Liver (tissue), 9 donors: ENCODE data around the gene TNC. TPM values are rescaled to one million over a fixed set of nuclear protein-coding genes. Genes with fewer than 3 reads are reported as not detected.

Experiments
- DNase-seq: peaks from one replicate; pipeline ENCODE4 v3.0.0-alpha.2; 2017; ENCODE audit warnings: low spot score
- H3K27ac ChIP-seq, 2 donors: one replicate each; pipeline ENCODE4 v1.7.0; 2013; ENCODE audit warnings: inconsistent platforms in 2 of 2, low read length in 2 of 2, control low read depth in 1 of 2, low read depth in 1 of 2, mild to moderate bottlenecking in 1 of 2
- H3K27me3 ChIP-seq, 4 donors: one replicate each; pipeline versions ENCODE4 v1.6.1 to v1.7.0; 2013; ENCODE audit warnings: low read length in 3 of 4, inconsistent platforms in 1 of 4, mild to moderate bottlenecking in 1 of 4, moderate library complexity in 1 of 4; ENCODE audit not compliant: control insufficient read depth in 4 of 4, insufficient read depth in 4 of 4
- H3K36me3 ChIP-seq, 4 donors: one replicate each; pipeline versions ENCODE4 v1.6.1 to v1.7.0; 2013; ENCODE audit warnings: low read length in 3 of 4, mild to moderate bottlenecking in 3 of 4, low read depth in 1 of 4, moderate library complexity in 1 of 4; ENCODE audit not compliant: control insufficient read depth in 4 of 4, insufficient read depth in 3 of 4
- H3K4me1 ChIP-seq, 4 donors: one replicate each; pipeline versions ENCODE4 v1.6.1 to v1.7.0; 2013; ENCODE audit warnings: low read length in 3 of 4, mild to moderate bottlenecking in 3 of 4, moderate library complexity in 1 of 4; ENCODE audit not compliant: control insufficient read depth in 4 of 4, insufficient read depth in 4 of 4
- H3K4me3 ChIP-seq, 3 donors: one replicate each; pipeline versions ENCODE4 v1.6.1 to v1.7.0; 2013; ENCODE audit warnings: low read length in 3 of 3, control low read depth in 1 of 3, low read depth in 1 of 3, mild to moderate bottlenecking in 1 of 3
- H3K9ac ChIP-seq, 2 donors: one replicate each; pipeline ENCODE4 v1.7.0; 2013; ENCODE audit warnings: low read length in 2 of 2, mild to moderate bottlenecking in 2 of 2, moderate library complexity in 2 of 2, control low read depth in 1 of 2, low read depth in 1 of 2
- H3K9me3 ChIP-seq, 4 donors: one replicate each; pipeline versions ENCODE4 v1.6.1 to v1.7.0; 2013; ENCODE audit warnings: low read length in 3 of 4; ENCODE audit not compliant: control insufficient read depth in 4 of 4
- ATF3 ChIP-seq: IDR thresholded peaks from 2 replicates; pipeline ENCODE4 v1.6.1; 2016; ENCODE audit warnings: antibody characterized with exemption
- CTCF ChIP-seq: fragments of 150-350 bp; IDR thresholded peaks from 2 replicates; pipeline ENCODE4 v1.5.1; 2017; ENCODE audit warnings: improper control_type of control experiment, low read depth, low read length; ENCODE audit not compliant: missing input control
- EGR1 ChIP-seq, 2 donors: IDR thresholded peaks; 2 replicates each; pipeline ENCODE4 v1.6.1; 2016 to 2018; ENCODE audit warnings: antibody characterized with exemption in 2 of 2, low read depth in 2 of 2
- FOXA1 ChIP-seq: IDR thresholded peaks from 2 replicates; pipeline ENCODE4 v1.6.1; 2016; ENCODE audit warnings: antibody characterized with exemption
- FOXA2 ChIP-seq: IDR thresholded peaks from 2 replicates; pipeline ENCODE4 v1.6.1; 2016; ENCODE audit warnings: antibody characterized with exemption
- HNF4A ChIP-seq, 2 donors: conservative IDR thresholded peaks; 2 replicates each; pipeline ENCODE4 v1.6.1; 2016; ENCODE audit warnings: antibody characterized with exemption in 2 of 2, mild to moderate bottlenecking in 2 of 2
- HNF4G ChIP-seq: IDR thresholded peaks from 2 replicates; pipeline ENCODE4 v1.6.1; 2016; ENCODE audit warnings: antibody characterized with exemption
- MAX ChIP-seq: IDR thresholded peaks from 2 replicates; pipeline ENCODE4 v1.6.1; 2016; ENCODE audit warnings: antibody characterized with exemption
- NR2F2 ChIP-seq: IDR thresholded peaks from 2 replicates; pipeline ENCODE4 v1.6.1; 2016; ENCODE audit warnings: antibody characterized with exemption
- RAD21 ChIP-seq, 2 donors: IDR thresholded peaks; 2 replicates each; pipeline ENCODE4 v1.6.1; 2016; ENCODE audit warnings: antibody characterized with exemption in 2 of 2, mild to moderate bottlenecking in 2 of 2
- REST ChIP-seq: IDR thresholded peaks from 2 replicates; pipeline ENCODE4 v1.6.1; 2016; ENCODE audit warnings: antibody characterized with exemption, mild to moderate bottlenecking
- RXRA ChIP-seq, 2 donors: IDR thresholded peaks; 2 replicates each; pipeline ENCODE4 v1.6.1; 2017 to 2018; ENCODE audit warnings: antibody characterized with exemption in 2 of 2, mild to moderate bottlenecking in 1 of 2
- SP1 ChIP-seq: IDR thresholded peaks from 2 replicates; pipeline ENCODE4 v1.6.1; 2018; ENCODE audit warnings: antibody characterized with exemption, mild to moderate bottlenecking
- TAF1 ChIP-seq: conservative IDR thresholded peaks from 2 replicates; pipeline ENCODE4 v1.6.1; 2016; ENCODE audit warnings: antibody characterized with exemption, mild to moderate bottlenecking
- YY1 ChIP-seq: IDR thresholded peaks from 2 replicates; pipeline ENCODE4 v1.6.1; 2016; ENCODE audit warnings: antibody characterized with exemption, mild to moderate bottlenecking
- ZBTB33 ChIP-seq: IDR thresholded peaks from 2 replicates; pipeline ENCODE4 v1.6.1; 2016; ENCODE audit warnings: antibody characterized with exemption
- WGBS: extraction: QIAGEN DNeasy Blood & Tissue Kit; methylation state at CpG from one replicate; pipeline ENCODE4 v1.1.7; 2013; 5-methylcytosine and 5-hydroxymethylcytosine counted together
- polyA plus RNA-seq, 2 donors: library from polyadenylated mRNA; stranded (reverse) in 1 of 2; unstranded in 1 of 2; fragments of 200-250 nt in 1 of 2; fragments of >200 nt in 1 of 2; fragmentation: Nextera tagmentation in 1 of 2; extraction: Ambion mirVana in 1 of 2; gene quantifications; one replicate each; pipeline versions ENCODE4 v1.2.1 to v1.2.3, GENCODE V29; 2013 to 2015
- total RNA-seq, 2 donors: library from RNA; depleted of rRNA; stranded (reverse); fragments of >200 nt; gene quantifications; one replicate each; pipeline ENCODE4 v1.2.3, GENCODE V29; 2014
- donor health status: healthy.
- donor health status: healthy.
- donor health status: healthy.
- donor health status: healthy.
- donor health status: healthy.

TNC gene
- total and polyA plus RNA-seq, 4 donors, result 0.19 to 6.3 (median 1.8) TPM

GRCh38 chr9:115134941-115135340, 17.0 kb upstream of the TNC start:
- no peak for TF ChIP-seq HNF4G
- H3K9me3 ChIP-seq, result no peaks in the 10 kb centered on the region

GRCh38 chr9:115133649-115134048, 15.7 kb upstream of the TNC start:
- Histone ChIP-seq H3K9ac (no peak overlapping the region), H3K27me3 (no peaks in the 10 kb centered on the region), H3K9me3 (no peaks in the 10 kb centered on the region), H3K36me3 (no peaks in the 10 kb centered on the region), H3K4me1 (no peaks in the 10 kb centered on the region), H3K4me3 (no peak overlapping the region), H3K27ac (no peak overlapping the region)
- DNase-seq, result no peak
- no peak for TF ChIP-seq FOXA2
- TF ChIP-seq REST, result no peak
- TF ChIP-seq EGR1 (IDR thresholded peaks at IDR 0.05; ENCODE audit: low read depth in 2 of 2), result no peak
- no peak for TF ChIP-seq CTCF
- no peak for TF ChIP-seq FOXA1
- no peak for TF ChIP-seq HNF4G
- no peak for TF ChIP-seq YY1
- WGBS, result 65% methylated on average over 2 of the region's 2 CpGs

More at GRCh38 chr9:115134941-115135340, 17.0 kb upstream of the TNC start:
- no peaks in the 10 kb centered on the region for H3K4me1 ChIP-seq
- no peaks in the 10 kb centered on the region for H3K27me3 ChIP-seq
- no peak overlapping the region for H3K9ac ChIP-seq
- DNase-seq, result no peak
- H3K4me3 ChIP-seq, result no peak overlapping the region
- H3K36me3 ChIP-seq, result no peaks in the 10 kb centered on the region
- 68% methylated on average over 4 of the region's 4 CpGs for WGBS
- H3K27ac ChIP-seq, result no peak overlapping the region

GRCh38 chr9:115132648-115133047, 14.7 kb upstream of the TNC start:
- no peak overlapping the region for H3K9ac ChIP-seq
- H3K36me3 ChIP-seq, result no peaks in the 10 kb centered on the region
- H3K4me3 ChIP-seq, result no peak overlapping the region
- WGBS, result 82% methylated on average over 12 of the region's 12 CpGs
- H3K27ac ChIP-seq, result no peak overlapping the region
- no peaks in the 10 kb centered on the region for H3K9me3 ChIP-seq
- H3K4me1 ChIP-seq, result no peaks in the 10 kb centered on the region
- no peak for DNase-seq
- TF ChIP-seq YY1 (no peak), FOXA2 (no peak), FOXA1 (no peak), SP1 (no peak), ATF3 (no peak), EGR1 (IDR thresholded peaks at IDR 0.05; ENCODE audit: low read depth in 2 of 2) (no peak), REST (no peak), ZBTB33 (no peak), RAD21 (IDR thresholded peaks at IDR 0.05) (no peak), TAF1 (no peak), MAX (no peak), RXRA (IDR thresholded peaks at IDR 0.05) (no peak), HNF4A (conservative IDR thresholded peaks at IDR 0.05) (no peak), HNF4G (no peak), NR2F2 (no peak)
- no peaks in the 10 kb centered on the region for H3K27me3 ChIP-seq
